Effector CD8-positive, alpha-beta T cell (primary cell): ENCODE measurements around the gene METTL16.

ENCODE experiments used
- DNase-seq: peaks from one replicate; lab custom pipeline; 2025; lab: John Stamatoyannopoulos, UW

METTL16 gene

DNA sequence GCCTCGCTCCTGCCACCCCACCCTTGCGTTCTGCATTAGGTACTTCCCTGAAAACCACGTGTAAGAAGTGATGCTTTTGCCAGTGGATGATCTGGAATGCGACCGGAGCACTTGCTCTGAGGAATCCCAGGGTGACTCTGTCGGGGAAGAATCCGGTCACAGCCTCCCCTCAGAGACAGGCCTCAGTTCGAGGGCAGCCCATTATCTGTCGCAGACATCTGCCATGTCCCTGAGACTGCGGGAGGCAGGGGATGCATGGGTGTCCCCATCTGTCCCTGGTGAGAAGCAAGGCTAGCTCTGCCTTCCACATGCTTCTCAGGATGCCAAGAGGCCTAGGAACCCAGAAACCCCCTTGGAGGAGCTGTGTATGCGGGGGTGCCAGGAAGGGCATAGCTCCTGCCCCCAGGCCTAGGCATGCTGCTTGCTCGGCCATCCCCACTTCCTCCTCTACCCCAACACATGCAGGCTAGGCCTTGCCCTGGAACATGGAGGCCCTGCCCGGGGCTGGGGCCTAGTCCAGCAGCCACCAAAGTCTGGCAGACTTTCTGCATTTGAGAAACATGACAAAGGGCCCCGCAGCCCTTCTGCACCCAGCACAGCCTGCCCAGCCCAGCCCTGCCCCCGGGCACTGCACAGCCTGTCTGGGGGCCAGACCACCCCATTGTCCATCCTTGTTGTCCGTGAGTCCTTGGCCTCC, 131.3 kb downstream of the METTL16 start:
- no peak for DNase-seq

GRCh38 chr17:2379489-2380225, 132.0 kb downstream of the METTL16 start:
- no peak for DNase-seq

- no peak for DNase-seq
Measured at GRCh38 chr17:2378905-2379304, 132.8 kb downstream of the METTL16 start.

- no peak for DNase-seq
Measured at GRCh38 chr17:2377659-2378058, 134.0 kb downstream of the METTL16 start.

GRCh38 chr17:2376107-2376506, 135.6 kb downstream of the METTL16 start:
- no peak for DNase-seq

- no peak for DNase-seq
Measured at GRCh38 chr17:2375406-2375805, 136.3 kb downstream of the METTL16 start.

DNA sequence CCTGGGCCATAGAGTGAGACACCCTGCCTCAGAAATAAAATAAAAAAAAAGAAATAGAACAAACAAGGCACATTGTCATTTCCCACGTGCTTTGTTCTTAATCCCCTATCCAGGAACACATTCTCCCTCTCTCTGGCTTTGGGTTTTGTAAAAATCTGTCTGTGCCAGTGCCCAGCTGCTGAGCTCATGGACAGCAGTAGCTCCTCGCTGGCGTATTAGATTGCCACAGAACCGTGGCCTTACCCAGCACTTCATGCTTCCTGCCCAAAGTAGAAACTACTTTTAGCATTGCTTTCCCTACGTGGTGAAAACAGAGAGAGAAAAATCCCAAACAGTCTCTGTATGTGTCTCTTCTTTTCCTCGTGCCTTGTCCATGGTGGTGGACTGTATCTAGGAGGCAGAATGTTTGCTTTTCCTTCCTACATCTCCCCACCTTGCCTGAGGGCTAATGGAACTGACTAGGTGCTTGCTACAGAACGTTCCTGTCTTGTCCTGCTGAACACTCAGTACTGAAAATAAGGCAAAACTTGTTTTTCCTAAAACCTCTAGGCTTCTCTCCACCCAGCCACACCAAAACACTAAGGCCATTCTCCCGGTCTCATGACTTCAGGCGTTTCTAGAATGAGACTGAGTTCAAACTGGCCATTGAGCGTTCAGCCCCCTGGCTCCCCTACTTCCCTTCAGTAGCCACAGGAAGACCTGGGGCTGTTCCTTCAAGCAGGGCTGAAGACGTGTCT, 137.0 kb downstream of the METTL16 start:
- no peak for DNase-seq

DNA sequence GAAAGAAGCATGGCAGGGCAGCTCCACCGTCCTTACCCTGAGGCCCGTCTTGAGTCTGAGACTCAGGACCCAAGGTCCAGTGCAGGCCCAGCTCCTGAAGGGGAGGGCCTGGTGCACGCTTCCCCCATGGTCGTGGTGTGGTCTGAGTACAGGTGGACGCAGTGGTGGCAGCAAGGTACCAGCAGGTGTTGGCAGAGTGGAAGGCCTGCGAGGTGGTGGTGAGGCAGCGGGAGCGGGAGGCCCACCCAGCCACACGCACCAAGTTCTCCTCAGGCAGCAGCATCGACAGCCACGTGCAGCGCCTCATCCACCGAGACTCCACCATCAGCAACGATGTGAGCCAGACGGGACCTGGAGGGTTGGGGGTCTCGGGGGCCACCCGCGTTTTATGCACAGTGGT, 138.5 kb downstream of the METTL16 start:
- no peak for DNase-seq

- DNase-seq, result no peak
Measured at GRCh38 chr17:2372681-2373080, 139.0 kb downstream of the METTL16 start.

DNA sequence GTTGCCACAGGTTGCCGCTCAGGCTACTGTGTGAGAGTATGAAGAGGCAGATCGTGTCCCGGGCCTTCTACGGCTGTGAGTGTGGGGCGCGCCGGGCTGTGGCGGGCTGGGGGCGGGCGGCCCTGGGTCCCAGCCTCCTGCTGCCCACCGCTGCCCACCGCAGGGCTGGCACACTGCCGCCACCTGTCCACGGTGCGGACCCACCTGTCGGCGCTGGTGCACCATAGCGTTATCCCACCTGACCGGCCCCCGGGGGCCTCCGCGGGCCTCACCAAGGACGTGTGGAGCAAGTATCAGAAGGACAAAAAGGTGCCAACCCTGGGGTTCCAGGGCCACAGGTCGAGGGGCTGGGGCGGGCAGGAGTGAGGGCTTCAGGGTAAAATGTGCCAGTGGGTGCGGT, 139.5 kb downstream of the METTL16 start:
- DNase-seq, result no peak

DNA sequence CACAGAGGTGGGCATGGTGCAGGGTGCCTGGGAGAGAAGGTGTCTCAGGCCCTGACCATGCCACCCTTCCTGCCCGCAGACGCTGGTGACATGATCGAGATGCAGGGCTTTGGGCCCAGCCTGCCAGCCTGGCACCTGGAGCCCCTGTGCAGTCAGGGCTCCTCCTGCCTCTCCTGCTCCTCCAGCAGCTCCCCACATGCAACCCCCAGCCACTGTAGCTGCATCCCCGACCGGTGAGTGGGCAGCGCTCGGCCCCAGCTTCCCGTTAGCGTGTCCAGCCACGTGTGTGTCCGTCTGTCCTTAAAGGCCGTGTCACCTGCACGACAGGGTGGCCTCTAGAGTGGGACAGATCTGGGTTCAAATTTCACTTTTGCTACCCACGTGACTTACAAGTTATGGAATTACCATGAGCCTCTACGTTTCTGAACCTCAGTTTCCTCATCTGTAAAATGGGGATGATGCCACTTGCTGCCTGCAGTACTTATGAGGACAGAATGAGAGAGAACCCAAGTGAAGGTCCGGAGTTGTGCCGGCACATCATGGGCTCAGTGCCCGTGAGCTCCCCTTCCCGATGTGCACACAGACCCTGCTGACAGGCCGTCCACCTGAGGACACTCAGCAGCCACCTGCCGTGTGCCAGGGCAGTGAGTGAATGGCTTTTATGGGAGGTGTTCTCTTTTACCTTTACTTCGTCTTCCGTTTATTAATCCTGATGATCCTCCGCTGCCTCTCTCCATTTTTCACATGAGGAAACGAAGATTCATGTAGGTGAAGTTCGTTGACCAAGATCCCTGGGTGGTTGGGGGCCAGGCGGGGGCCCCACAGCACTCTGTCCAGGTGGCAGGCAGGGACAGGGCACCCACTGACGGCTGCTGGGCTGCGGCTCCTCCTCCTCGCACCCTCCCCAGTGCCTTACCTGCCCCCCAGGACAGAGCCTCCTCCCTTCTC, 140.2 kb downstream of the METTL16 start:
- no peak for DNase-seq

GRCh38 chr17:2370211-2370589, 141.5 kb downstream of the METTL16 start:
- DNase-seq, result no peak

DNA sequence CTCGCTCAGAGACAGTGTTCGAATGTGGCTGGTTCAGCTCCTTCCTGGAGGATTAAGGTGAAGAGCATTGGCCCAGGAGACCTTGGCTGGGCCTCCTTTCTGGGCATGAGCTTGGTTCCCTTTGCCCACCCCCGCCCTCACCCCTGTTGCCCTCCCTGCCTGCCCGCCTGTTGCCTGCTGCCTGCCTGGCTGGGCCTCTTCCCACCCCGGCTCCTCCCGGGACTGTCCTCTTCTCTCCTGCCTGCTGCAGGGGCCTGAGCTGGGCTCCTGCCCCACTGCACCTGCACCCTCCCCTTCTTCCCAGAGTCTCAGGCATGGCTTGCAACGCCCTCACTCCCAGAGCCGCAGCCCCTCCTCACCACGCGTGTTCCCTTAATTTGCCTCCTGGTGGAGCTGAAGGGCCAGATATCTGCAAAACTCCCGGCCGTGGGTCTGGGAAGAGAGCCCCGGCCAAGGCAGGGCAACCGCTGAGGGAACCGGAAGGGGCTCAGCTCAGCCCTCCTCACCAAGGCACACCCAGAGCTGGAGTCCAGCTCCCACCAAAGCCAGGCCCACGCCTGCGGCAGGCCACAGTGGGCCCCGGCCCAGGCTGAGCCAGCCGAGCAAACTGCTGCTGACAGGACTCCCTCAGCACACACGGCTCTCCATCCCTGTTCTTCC, 142.0 kb downstream of the METTL16 start:
- no peak for DNase-seq

DNA sequence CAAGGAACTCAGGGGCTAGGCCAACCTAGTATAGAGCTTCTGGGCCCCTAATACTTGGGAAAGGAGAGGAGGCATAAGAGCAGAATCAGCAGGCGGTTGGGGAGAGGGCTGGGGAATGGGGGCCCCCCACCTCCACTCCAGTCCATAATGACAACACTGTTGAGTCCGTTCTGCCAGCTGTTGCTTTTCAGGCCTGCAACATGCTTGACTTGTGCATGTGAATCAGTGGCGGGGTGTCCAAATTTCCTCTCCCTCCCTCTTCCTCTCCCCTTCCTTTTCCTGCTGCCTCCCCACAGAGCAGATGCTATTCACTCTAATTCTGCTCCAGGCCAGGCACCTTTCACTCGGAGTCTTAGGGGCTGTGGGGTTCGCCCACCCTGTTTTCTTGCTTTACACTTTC, 142.6 kb downstream of the METTL16 start:
- DNase-seq, result no peak

GRCh38 chr17:2368359-2368758, 143.3 kb downstream of the METTL16 start:
- no peak for DNase-seq

DNA sequence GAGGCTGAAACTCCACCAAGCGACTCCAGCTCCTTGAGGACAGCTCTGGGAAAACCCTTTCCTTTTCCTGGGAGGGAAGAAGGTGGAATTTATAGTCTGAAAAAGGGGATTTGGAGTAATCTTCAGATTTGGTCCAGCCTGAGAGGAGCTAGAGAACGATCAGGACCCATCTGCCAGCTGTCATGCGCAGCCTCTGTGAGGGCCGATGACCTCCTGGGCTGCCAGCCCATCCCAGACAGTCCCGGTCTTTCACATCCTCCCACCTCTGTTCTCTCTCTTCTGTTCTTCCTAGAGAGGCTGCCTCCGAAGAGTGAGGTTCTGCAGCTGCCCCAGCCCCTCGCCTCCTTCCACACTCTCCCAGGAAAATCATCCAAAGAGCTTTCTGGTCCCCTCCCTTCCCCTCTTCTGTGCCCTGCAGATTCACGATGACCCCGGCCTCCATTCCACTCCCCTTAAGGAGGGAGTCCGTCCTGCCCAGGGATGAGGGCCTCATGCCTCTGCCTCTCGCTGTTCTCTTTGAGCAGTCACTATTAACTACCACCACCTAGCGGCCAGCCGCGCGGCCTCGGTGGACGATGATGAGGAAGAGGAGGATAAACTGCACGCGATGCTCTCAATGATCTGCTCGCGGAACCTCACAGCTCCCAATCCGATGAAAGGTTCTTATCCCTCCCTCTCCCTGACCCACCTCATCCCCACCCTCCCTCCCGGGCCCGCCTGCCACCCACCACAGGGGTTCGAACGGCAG, 144.8 kb downstream of the METTL16 start:
- DNase-seq, result no peak
